Fibroblast of peridontal ligament (primary cell): ENCODE data around the gene SLC17A8.
A peak's percentile ranks its signal among the peaks of the same experiment; 100 is the strongest.

ENCODE experiments used
- DNase-seq: peaks from one replicate; pipeline ENCODE4 v3.0.0-alpha.2; 2010; ENCODE audit errors: extremely low read depth

SLC17A8 gene

DNA sequence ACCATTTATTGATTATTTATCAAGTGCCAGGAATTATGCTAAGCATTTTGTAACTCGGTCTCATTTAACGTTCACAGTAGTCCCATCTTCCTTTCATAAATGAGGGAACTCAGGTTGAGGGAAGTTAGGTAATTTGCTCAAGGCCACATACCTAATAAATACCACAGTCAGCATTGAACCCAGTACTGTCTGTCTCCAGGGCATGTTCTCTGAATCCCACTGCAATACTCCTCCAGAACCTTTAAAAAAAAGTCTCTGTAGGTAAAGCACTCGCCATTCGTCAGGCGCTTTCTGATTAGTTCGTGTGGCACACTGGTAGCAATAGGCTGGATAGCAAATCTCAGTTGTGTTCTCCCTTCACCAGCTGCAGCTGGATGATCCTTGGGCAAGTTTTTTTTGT, 14.3 kb downstream of the SLC17A8 start:
- no peak for DNase-seq

DNA sequence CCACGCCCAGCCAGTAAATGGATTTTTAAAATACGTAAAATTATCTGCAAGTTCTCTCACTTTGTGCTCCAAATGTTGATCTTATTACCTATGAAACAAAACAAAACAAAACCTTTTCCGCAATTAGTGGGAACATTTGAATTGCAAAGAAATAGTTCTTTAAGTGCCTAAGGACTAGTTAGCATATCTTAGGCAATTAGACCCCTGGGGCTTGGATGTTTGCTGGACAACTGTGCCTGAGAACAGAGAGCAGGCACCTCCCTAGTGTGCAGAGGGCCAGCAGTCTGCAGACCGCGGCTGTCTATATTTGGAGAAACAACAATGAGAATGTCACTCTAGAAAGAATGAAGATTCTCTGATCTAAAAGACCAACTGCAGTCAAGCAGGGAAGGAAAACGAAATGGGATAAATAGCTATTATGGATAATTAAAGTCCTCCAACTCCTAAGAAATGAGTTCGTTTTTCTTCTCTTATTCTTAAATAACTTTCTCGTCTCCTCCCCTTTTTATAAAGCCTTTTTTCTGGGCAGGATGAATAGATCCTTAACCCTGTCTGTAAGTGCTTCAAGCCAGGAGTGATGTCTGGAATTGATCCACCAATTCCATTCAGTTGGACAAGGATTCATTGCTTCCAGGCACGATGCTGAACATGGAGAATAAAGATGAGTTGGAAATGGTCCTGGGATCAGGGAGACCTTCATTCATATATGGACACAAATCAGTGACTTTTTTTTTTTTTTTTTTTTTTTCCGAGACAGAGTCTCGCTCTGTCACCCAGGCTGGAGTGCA, 16.2 kb downstream of the SLC17A8 start:
- no peak for DNase-seq

DNA sequence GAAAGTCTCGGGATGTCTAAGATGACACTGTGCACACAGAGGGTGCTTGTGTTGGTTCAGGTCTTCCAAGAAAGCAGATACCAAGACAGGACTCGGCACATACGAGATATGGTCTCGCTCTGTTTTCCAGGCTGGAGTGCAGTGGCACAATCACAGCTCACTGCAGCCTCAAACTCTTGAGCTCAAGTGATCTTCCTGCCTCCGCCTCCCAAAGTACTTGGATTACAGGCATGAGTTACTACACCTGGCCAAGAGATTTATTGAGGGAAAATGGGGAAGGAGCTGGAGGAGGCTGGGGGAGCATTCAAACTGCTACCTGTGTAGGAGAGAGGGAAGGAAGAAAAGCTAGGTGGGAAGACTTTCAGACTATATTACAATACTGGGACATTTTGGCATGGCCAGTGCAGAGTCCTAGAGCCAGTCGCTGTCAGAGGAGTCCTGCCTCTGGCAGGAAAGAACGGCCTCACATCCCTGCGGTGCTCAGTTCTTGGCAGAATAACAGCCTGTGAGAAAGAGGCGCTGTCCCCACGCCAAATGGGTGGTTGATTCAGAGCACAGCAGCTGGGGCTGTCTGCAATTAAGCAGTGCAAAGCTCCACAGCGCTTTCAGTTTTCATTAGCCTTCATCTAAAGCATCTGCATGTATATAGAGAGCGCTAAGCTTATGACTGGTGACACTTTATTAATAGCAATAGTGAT, 18.3 kb downstream of the SLC17A8 start:
- DNase-seq, result peak; percentile 36

DNA sequence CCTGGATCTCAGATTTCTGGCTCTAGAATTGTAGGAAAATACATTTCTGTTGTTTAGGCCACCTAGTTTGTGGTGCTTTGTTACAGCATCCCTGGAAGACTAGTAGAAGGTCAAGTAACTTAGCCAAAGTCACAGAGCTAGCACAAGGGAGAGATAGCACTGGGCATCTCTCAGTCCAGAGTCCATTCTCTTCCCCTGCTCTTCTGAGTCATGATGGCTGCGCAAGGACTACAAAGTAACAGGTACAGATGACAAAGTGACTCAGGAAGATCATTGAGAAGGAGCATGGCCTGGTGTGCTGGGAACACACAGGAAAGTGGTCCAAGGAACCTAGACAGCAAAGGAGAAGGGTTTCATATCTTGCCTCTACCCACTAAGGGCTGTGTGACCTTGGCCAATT, 19.3 kb downstream of the SLC17A8 start:
- no peak for DNase-seq

DNA sequence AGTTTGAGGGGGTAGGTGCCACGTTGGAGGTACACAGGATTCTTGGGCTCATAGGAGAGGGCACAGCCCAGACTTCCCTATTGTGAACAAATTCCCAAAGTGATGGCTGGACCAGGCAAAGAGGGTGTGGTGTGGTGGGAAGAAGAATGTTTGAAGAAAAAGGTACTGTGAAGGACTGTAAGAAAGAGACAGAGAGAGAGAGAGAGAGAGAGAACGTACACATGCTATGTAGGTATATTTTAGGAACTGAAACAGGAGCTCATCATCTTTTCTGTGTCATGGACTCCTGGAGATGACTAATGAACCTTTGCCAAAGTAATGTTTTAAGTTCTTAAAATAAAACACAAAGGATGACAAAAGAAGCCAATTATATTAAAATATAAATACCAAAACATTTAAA, 24.5 kb downstream of the SLC17A8 start:
- DNase-seq, result no peak

- DNase-seq, result no peak
Measured at GRCh38 chr12:100382338-100382737, 25.5 kb downstream of the SLC17A8 start.

DNA sequence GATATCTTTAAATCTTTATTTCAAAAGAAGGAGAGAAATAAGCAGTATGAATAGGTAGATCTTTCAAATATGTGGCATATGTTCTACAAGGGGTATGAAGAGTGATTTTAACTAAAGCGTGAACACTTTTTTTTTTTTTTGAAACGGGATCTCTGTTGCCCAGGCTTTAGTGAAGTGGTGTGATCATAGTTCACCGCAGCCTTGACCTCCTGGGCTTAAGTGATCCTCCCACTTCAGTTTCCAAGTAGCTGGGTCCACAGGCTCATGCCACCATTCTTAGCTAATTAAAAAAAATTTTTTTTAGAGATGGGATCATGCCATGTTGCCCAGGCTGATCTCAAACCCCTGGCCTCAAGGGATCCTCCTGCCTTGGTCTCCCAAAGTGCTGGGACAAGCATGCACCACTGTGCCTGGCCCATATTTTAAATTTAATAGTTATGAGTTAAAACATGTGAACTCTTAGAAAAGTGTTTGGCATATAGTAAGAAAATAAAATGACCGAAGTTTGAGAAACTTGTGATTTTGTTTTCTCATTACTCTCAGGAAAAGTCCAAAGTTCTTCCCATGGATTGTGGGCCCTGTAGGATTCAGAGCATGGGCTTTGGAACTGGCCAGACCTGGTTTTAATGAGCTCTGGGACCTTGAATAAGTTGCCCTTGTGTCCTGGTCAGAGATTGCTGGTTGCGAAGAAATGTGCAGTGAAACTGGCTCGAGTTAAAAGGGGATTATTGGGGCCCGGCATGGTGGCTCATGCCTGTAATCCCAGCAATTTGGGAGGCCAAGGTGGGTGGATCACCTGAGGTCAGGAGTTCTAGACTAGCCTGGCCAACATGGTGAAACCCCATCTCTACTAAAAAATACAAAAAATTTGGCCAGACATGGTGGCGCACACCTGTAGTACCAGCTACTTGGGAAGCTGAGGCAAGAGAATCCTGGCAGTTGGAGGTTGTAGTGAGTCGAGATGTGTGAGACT, 27.0 kb downstream of the SLC17A8 start:
- DNase-seq, result no peak

DNA sequence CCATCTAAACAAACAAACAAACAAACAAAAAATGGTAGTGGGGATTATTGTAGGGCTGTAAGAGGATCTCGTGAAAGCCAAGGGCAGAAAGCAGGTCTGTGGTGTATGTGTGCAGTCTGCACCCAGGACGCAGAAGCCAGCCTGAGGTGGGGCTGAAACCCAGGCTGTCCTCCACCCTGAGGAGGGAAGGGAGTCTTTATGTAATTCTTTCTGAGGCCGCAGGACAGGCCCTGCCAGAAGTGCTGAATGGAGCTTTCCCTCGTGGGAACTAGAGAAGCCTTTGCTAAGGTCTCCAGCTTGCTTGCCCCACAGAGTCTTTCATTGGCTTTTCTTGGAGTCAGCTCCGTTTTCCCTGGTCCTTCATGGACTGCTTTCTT, 27.7 kb downstream of the SLC17A8 start:
- DNase-seq, result no peak

DNA sequence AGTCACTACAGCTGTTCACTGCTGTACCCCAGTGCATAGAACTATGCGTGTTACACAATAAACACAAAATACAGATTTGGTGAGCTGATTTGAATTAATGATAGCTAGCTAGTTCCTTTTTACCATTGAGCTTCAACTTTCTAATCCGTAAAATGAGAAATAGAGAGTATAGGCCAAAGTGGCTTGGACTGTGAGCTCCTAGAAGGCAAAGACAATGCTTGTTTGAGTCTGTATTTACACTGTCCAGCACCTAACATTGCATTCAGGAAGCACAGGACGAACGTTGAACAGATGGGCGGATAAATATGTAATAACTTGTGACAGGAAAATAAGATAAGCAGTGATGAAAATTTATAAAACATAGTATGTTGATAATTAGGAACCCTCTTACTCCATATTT, 31.5 kb downstream of the SLC17A8 start:
- DNase-seq, result no peak

GRCh38 chr12:100391856-100392255, 35.0 kb downstream of the SLC17A8 start:
- DNase-seq, result no peak

DNA sequence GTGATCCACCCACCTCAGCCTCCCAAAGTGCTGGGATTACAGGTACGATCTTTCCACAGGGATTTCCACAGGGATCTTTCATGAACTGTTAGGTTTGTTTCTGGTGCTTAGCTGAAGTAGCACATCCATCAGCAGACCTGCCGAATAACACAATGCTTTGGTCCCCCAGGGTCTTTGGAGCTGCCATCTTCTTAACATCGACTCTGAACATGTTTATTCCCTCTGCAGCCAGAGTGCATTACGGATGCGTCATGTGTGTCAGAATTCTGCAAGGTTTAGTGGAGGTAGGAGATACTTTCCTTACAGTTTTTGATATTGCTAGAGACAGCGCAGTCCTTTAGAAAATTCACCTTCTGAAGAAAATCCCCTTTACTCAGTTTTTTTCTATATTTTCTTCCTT, 36.3 kb downstream of the SLC17A8 start:
- no peak for DNase-seq

DNA sequence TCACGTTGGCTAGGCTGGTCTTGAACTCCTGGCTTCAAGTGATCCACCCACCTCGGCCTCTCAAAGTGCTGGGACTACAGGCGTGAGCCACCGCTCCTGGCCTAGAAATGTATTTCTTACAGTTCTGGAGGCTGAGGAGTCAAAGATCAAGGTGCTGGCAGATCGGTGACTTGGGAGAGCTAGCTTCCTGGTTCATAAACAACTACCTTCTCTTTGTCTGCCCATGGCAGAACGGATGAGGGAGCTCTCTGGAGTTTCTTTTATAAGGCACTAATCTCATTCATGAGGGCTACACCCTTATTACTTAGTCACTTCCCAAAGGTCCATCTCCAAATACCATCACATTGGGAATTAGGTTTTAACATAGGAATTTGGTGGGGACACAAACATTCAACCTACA, 38.9 kb downstream of the SLC17A8 start:
- DNase-seq, result no peak

DNA sequence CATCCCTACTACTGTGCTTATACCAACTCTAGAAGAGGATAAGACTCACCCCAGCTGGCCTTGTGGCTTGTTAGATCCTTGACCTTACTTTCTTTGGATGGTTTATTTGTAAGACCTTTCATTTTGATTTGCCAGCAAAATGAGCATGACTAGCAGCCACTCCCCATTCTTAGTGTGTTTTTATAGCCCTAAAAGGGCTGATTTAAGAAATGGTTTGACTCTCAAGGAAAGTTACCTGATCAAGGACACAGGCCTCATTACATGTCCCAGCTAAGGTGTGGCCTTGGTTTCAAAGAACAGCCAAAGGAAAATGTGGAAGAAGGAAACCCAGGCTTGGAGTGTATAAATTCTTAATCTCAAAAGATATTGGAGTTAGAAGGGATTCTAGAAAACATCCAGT, 41.4 kb downstream of the SLC17A8 start:
- DNase-seq, result no peak

DNA sequence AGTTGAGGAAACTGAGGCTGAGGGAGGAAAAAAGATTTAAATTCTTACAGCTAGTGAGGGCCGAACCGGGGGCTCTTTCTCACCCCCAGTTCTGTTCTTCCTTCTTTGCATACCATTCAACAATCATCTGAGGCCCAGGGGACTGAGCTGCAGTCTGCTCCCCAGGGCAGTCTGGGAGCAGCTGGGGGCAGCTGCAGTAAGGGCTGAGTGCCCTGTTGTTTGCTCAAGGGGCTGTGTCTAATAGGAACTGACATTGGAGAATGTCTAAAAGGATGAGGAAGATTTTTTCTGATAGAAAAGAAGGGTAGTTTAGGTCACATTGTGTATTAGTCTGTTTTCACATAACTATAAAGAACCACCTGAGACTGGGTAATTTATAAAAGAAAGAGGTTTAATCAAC, 42.2 kb downstream of the SLC17A8 start:
- DNase-seq, result no peak

DNA sequence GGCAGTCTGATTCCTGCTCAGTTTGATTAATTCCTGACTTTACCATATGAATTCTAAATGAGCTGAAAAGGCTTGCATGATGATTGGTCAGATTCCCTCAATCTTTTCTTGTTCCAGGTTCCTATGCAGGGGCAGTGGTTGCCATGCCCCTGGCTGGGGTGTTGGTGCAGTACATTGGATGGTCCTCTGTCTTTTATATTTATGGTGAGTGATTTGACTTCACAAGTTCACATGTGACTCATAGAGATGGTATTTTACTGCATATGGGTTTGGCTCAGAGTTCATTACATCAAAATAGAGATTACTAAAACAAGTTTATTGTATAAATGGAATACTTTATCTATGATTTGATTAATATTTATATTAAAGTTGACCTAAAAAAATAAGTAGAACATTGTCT, 44.8 kb downstream of the SLC17A8 start:
- peak; percentile 30 for DNase-seq

DNA sequence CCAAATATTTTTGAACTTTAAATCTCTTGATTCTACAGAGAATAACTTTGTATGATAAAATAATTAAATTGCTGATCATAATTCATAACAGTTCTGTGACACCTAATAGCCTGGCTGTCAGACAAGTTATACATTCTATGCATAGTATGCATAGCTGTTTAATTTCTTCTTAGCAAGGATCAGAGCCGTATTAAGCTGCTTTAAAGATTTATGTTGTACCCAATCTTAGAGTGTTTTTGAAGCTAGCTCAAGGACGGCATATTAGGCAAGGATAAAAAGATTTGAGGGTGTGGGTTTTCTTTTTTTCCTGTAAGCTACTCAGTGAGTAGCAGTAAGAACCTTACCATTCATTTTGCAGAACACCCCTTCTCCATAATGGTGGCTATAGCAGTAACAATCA, 45.9 kb downstream of the SLC17A8 start:
- no peak for DNase-seq

DNA sequence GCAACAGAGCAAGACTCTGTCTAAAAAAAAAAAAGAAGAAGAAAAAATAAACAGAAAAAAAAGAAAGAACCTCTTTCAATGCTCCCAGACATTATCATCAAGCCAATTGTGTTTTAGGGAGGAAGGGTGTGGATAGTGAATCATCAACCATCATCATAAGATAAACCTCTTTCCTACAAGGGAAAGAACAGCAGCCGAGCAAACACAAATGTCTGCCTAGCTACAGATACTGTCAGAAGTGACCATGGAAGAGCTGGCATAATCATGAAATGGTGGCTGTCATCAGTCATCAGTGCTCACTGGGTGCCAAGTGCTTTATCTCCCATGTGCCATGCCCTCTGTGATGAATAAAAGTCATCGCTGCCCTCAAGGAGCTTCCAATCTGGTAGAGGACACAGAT, 46.6 kb downstream of the SLC17A8 start:
- no peak for DNase-seq

DNA sequence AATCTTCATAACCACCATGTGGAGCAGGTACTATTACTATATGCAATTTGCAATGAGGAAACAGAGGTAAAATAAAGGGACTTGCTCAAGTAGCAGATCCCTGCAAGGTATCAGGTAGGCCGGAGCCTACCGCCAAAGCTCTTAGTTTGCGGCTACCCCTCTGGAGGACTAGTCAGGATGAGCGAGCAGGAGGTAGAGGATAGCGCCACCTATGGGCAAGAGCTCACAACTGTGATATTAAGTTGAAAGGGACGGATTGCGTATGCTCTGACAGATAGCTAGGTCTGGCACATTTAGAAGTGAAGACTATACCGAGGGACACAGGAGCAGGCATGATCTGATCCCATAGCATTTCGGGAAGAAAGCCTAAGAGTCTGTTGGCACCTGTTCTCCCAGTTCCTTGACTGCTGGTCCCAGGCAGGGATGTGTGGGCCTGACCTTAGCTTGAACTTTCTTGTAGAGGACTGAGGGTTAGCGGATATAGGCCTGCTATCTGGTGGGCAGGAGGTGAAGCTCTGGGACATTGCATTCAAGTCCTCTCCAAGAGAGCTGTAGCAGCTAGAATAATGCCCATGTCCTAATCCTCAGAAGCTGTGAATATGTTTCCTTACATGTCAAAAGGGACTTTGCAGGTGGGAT, 48.0 kb downstream of the SLC17A8 start:
- peak; percentile 6 for DNase-seq

GRCh38 chr12:100413001-100413400, 56.1 kb downstream of the SLC17A8 start:
- no peak for DNase-seq

DNA sequence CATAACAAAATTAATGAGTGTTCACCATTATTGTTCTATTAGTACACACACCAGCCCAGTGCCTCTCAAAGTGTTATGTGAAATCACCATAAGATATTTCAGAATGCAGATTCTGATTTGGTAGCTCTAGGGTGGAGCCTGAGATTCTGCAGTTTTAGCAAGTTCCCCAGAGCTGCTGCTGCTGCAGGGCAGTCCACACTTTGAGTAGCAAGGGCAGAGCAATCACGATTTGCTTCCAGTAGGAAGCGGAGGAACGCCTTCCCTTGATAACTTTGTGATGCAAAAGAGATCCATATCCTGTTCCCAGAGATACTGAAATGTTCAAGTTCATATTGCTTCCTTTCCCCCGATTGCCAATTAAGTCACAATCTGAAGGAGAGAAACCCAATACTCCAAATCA, 57.9 kb downstream of the SLC17A8 start:
- DNase-seq, result no peak

DNA sequence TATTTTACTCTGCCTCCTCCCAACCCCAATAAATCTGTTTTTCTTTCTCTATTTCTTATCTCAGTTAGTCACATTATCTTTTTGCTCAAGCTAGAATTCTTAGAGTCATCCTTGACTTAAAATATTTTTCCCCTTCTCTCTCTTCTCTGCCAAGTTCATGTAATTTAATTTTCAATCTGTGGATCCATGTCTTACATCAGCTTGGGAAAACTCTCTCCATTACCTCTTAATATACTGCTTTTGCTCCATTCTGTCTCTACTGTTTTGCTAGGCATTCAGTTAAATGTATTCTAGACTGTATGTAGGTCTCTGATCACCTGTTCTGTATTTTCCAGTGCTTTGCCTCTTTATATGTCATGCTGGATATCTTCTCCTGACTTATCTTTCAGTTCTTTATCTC, 65.8 kb downstream of the SLC17A8 start:
- no peak for DNase-seq

- no peak for DNase-seq
Measured at GRCh38 chr12:100426145-100426544, 69.3 kb downstream of the SLC17A8 start.
